ENCODE measurements around the gene RAB11FIP5.

RAB11FIP5 gene

GRCh38 chr2:73082523-73083410, 30.0 kb downstream of the RAB11FIP5 start:
- no peak for DNase-seq

- DNase-seq: no peak
Observed at GRCh38 chr2:73081181-73081671, 31.5 kb downstream of the RAB11FIP5 start.

GRCh38 chr2:73080321-73081131, 32.2 kb downstream of the RAB11FIP5 start:
- DNase-seq: no peak

GRCh38 chr2:73079636-73080035, 33.1 kb downstream of the RAB11FIP5 start:
- DNase-seq: no peak

GRCh38 chr2:73078457-73079411, 34.0 kb downstream of the RAB11FIP5 start:
- no peak for DNase-seq

GRCh38 chr2:73077424-73077795, 35.3 kb downstream of the RAB11FIP5 start:
- DNase-seq: no peak

GRCh38 chr2:73076701-73077423, 35.9 kb downstream of the RAB11FIP5 start:
- no peak for DNase-seq

GRCh38 chr2:73075477-73076373, 37.0 kb downstream of the RAB11FIP5 start:
- no peak for DNase-seq

- DNase-seq: no peak
Observed at GRCh38 chr2:73074110-73075069, 38.4 kb downstream of the RAB11FIP5 start.

- DNase-seq: no peak
Observed at GRCh38 chr2:73072416-73072815, 40.3 kb downstream of the RAB11FIP5 start.

GRCh38 chr2:73072129-73072395, 40.7 kb downstream of the RAB11FIP5 start:
- no peak for DNase-seq

GRCh38 chr2:73071360-73072128, 41.2 kb downstream of the RAB11FIP5 start, which contains the start of gene SFXN5:
SFXN5 (minus strand) TSS chr2:73071712; CDS start chr2:73071705, 7 bp downstream.
- DNase-seq: peak; percentile 96

- no peak for DNase-seq
Observed at GRCh38 chr2:73070643-73071359, 41.9 kb downstream of the RAB11FIP5 start.

GRCh38 chr2:73069855-73070642, 42.7 kb downstream of the RAB11FIP5 start:
- no peak for DNase-seq

GRCh38 chr2:73069041-73069854, 43.5 kb downstream of the RAB11FIP5 start:
- DNase-seq: no peak

GRCh38 chr2:73068147-73068546, 44.6 kb downstream of the RAB11FIP5 start:
- DNase-seq: no peak
